HEK293T (cell line): ENCODE results near the gene WIPF3.

Source experiments
- CTCF ChIA-PET: fragments of 350-600 bp; formaldehyde crosslinking; extraction: SDS; loops from one replicate; lab custom pipeline; 2021; ENCODE audit warnings: antibody characterized with exemption, inconsistent platforms; lab: Yijun Ruan, JAX
- POLR2A ChIA-PET: fragments of 350-600 bp; formaldehyde crosslinking; extraction: SDS; loops from one replicate; lab custom pipeline; 2020; ENCODE audit warnings: antibody characterized with exemption, inconsistent platforms; lab: Yijun Ruan, JAX
- DNase-seq: peaks from one replicate; pipeline ENCODE4 v3.0.0; 2012; ENCODE audit warnings: mixed read lengths; ENCODE audit errors: extremely low spot score
- ARNT ChIP-seq: fragments of 450-650 bp; IDR thresholded peaks from 2 replicates; pipeline ENCODE4 v1.6.1; 2017; ENCODE audit warnings: mild to moderate bottlenecking
- BHLHE40 ChIP-seq: fragments of 450-650 bp; IDR thresholded peaks from 2 replicates; pipeline ENCODE4 v1.6.1; 2016; ENCODE audit warnings: mild to moderate bottlenecking, moderate library complexity, borderline replicate concordance
- CTBP1 ChIP-seq: fragments of 450-650 bp; IDR thresholded peaks from 2 replicates; pipeline ENCODE4 v1.6.1; 2016; ENCODE audit warnings: borderline replicate concordance
- ELF4 ChIP-seq: fragments of 450-650 bp; IDR thresholded peaks from 2 replicates; pipeline ENCODE4 v1.6.1; 2017; ENCODE audit warnings: antibody characterized with exemption
- FOXA1 ChIP-seq: fragments of 450-650 bp; IDR thresholded peaks from 2 replicates; pipeline ENCODE4 v1.6.1; 2016; ENCODE audit warnings: mild to moderate bottlenecking
- FOXK2 ChIP-seq: fragments of 450-650 bp; IDR thresholded peaks from 2 replicates; pipeline ENCODE4 v1.6.1; 2016; ENCODE audit warnings: mild to moderate bottlenecking
- FOXM1 ChIP-seq: fragments of 450-650 bp; IDR thresholded peaks from 2 replicates; pipeline ENCODE4 v1.6.1; 2017; ENCODE audit warnings: mild to moderate bottlenecking, borderline replicate concordance
- HDGF ChIP-seq: fragments of 450-650 bp; IDR thresholded peaks from 2 replicates; pipeline ENCODE4 v1.6.1; 2017; ENCODE audit warnings: antibody characterized with exemption, borderline replicate concordance
- L3MBTL2 ChIP-seq: fragments of 450-650 bp; conservative IDR thresholded peaks from 2 replicates; pipeline ENCODE4 v1.6.1; 2016; ENCODE audit warnings: mild to moderate bottlenecking
- LEF1 ChIP-seq: fragments of 450-650 bp; IDR thresholded peaks from 2 replicates; pipeline ENCODE4 v1.6.1; 2017; ENCODE audit warnings: mild to moderate bottlenecking, borderline replicate concordance
- NFRKB ChIP-seq: fragments of 450-650 bp; IDR thresholded peaks from 2 replicates; pipeline ENCODE4 v1.6.1; 2016; ENCODE audit warnings: mild to moderate bottlenecking, moderate library complexity
- SP1 ChIP-seq: fragments of 450-650 bp; IDR thresholded peaks from 2 replicates; pipeline ENCODE4 v1.6.1; 2017
- SUZ12 ChIP-seq: fragments of 450-650 bp; IDR thresholded peaks from 2 replicates; pipeline ENCODE4 v1.6.1; 2016; ENCODE audit warnings: mild to moderate bottlenecking
- TARDBP ChIP-seq: fragments of 450-650 bp; IDR thresholded peaks from 2 replicates; pipeline ENCODE4 v1.6.1; 2016
- ZNF384 ChIP-seq: fragments of 450-650 bp; IDR thresholded peaks from 2 replicates; pipeline ENCODE4 v1.6.1; 2016
- TF ChIP-seq, protein P1 (sequence below): fragments of 450-650 bp; IDR thresholded peaks from 2 replicates; pipeline ENCODE4 v1.6.1; 2016

The WIPF3 gene

DNA sequence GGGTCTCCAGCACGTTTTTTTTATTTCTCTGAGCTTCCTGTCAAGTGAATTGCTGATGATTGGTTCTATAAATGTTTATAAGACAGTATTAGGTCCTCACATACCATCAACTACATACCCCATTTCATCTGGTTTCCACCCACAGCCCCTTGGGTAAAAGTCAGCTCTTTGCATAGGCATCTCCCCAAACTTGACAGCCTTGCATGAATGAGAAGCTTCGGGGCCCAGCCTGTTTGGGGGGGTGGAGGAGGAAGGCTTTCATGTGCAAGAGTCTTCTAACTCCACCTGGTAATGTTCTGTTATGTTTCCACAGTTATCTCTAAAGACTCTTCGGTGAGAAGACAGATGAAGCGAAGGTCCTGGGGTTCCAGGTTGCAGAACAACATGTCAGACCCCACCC lies 107.9 kb downstream of the WIPF3 start:
- TF ChIP-seq, protein P1, sequence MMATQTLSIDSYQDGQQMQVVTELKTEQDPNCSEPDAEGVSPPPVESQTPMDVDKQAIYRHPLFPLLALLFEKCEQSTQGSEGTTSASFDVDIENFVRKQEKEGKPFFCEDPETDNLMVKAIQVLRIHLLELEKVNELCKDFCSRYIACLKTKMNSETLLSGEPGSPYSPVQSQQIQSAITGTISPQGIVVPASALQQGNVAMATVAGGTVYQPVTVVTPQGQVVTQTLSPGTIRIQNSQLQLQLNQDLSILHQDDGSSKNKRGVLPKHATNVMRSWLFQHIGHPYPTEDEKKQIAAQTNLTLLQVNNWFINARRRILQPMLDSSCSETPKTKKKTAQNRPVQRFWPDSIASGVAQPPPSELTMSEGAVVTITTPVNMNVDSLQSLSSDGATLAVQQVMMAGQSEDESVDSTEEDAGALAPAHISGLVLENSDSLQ: no peak
- TF ChIP-seq SP1 (no peak), LEF1 (no peak), FOXK2 (no peak), ELF4 (no peak), BHLHE40 (no peak), NFRKB (no peak), ZNF384 (no peak), FOXA1 (no peak), TARDBP (no peak), L3MBTL2 (no peak), CTBP1 (no peak), SUZ12 (no peak), HDGF (no peak), ARNT (no peak)
- POLR2A ChIA-PET: no interaction called here
- DNase-seq: no peak
- CTCF ChIA-PET: interaction anchor here (0.6 kb wide), 1 partner anchor 151 kb away, joined by 3 read pairs; no protein-coding TSS in a partner anchor

DNA sequence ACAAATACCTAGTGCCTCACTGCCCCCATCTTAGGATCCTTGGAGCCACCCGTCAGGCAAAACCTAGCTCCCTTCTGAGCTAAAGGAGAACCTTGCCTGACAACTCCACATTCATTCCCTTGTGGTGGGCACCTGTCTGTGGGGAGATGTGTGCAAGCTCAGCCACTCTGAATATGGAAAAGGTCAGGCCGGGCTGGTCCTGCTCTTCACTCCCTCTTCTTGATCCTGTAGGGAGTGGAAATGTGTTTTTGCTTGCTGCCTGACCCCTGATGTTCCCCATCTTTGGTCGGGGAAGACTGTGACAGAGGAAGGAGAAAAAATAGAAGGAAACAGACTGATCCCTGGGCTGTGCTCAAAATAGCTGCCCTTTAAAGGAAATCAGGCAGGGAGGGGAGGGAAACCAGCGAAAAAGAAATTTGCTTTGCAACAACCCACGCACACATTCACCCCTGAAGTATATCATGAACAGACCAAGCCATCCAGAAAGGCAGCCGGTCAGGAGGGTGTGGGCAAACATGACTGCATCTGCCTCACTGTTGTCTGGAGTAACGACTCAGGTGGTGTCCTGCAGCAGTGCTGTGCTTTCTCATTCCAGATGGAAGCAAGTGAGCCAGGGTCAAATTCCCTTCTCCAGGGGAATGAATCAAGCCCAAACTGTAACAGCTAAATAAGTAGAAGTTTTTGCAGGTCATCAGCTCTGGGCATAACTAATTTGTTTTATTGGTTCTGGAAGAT lies 109.3 kb downstream of the WIPF3 start:
- ChIA-PET POLR2A (no interaction called here), CTCF (interaction anchor here (0.5 kb wide), 1 partner anchor 988 kb away, joined by 3 read pairs; no protein-coding TSS in a partner anchor)
- no peak for DNase-seq
- TF ChIP-seq NFRKB (no peak), FOXM1 (no peak), CTBP1 (no peak), BHLHE40 (no peak), FOXA1 (no peak), L3MBTL2 (no peak), ZNF384 (no peak), LEF1 (no peak), SUZ12 (no peak), ARNT (no peak), ELF4 (no peak), SP1 (no peak), HDGF (no peak), TARDBP (no peak)
- TF ChIP-seq, protein P1: no peak

- CTCF ChIA-PET: interaction anchor here (0.8 kb wide), 1 partner anchor 170 kb away, joined by 3 read pairs; no protein-coding TSS in a partner anchor
- DNase-seq: no peak
- no peak for TF ChIP-seq HDGF
- TF ChIP-seq FOXK2: no peak
- no peak for TF ChIP-seq FOXM1
- no peak for TF ChIP-seq ARNT
- no peak for TF ChIP-seq LEF1
- POLR2A ChIA-PET: interaction anchor here (0.8 kb wide), 1 partner anchor 110 kb away, joined by 3 read pairs; the partner anchor contains the start of gene PLEKHA8
Observed at GRCh38 chr7:29917641-29918040, 111.3 kb downstream of the WIPF3 start.

DNA sequence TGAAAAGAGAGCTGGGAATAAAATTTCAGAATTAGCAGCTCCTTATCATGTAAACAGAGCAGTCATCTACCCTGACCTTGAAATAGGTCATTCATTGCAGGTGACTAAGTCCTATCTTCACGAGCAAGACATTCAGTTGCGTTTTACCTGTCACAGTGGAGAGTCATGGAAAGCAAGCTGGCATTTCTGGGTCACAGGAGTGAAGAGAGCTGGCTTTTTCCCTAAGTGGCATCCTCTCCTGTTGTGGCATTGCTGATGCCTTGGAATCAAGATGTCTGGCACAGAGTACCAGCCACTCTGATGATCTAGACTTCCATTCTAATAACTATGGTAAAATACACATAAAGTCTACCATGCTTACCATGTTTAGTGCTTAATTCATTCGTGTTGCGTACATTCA lies 112.5 kb downstream of the WIPF3 start:
- ChIA-PET POLR2A (no interaction called here), CTCF (no interaction called here)
- no peak for TF ChIP-seq BHLHE40
- TF ChIP-seq LEF1: no peak
- no peak for TF ChIP-seq FOXK2
- TF ChIP-seq TARDBP: no peak
- no peak for TF ChIP-seq HDGF
- no peak for TF ChIP-seq CTBP1
- no peak for TF ChIP-seq L3MBTL2
- no peak for TF ChIP-seq SUZ12
- no peak for TF ChIP-seq SP1
- TF ChIP-seq FOXM1: no peak
- TF ChIP-seq ELF4: no peak
- TF ChIP-seq, protein P1: no peak
- no peak for TF ChIP-seq FOXA1
- no peak for TF ChIP-seq ZNF384
- TF ChIP-seq ARNT: no peak
- TF ChIP-seq NFRKB: no peak
- no peak for DNase-seq

DNA sequence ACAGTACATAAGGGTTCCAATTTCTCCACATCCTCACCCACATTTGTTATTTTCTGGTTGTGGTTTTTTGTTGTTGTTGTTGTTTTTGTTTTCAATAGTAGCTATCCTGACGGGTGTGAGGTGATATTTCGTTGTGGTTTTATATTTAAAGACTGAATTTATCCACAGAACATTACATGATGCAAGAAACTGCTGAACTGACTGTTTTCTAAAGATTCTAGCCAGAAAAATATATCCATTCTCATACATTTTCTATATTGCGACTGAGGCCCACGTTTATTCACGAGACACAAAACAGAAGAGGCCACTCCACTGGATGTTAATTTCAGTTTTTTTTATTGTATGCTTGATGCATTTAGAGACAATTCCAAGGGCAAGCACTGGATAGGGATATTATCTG lies 113.5 kb downstream of the WIPF3 start:
- ChIA-PET POLR2A (no interaction called here), CTCF (no interaction called here)
- DNase-seq: no peak
- TF ChIP-seq ELF4 (no peak), NFRKB (no peak), FOXK2 (no peak), SUZ12 (no peak), L3MBTL2 (no peak), BHLHE40 (no peak), ZNF384 (no peak), TARDBP (no peak), LEF1 (no peak), FOXM1 (no peak), HDGF (no peak), CTBP1 (no peak), ARNT (no peak), SP1 (no peak), FOXA1 (no peak)
- TF ChIP-seq, protein P1: no peak
